OCI-LY3 (cell line): ENCODE measurements around the gene MORF4L1.

Source experiments
- H2AFZ ChIP-seq: fragments of 200-600, 300-600 bp; shearing (Covaris generic); 2 replicates; pipeline ENCODE4 v1.6.0; 2014; ENCODE audit warnings: antibody characterized with exemption, low read depth, low read length
- H3K27ac ChIP-seq: fragments of 200-600, 300-600 bp; sonication (generic); 2 replicates; pipeline ENCODE4 v1.5.1; 2014; ENCODE audit warnings: mild to moderate bottlenecking, low read length, moderate library complexity, mixed read lengths
- H3K27me3 ChIP-seq: fragments of 200-600, 300-600 bp; sonication (generic); 2 replicates; pipeline ENCODE4 v1.6.1; 2014; ENCODE audit warnings: low read depth, low read length, mixed read lengths
- H3K36me3 ChIP-seq: fragments of 200-600, 300-600 bp; sonication (generic); replicated peaks from 2 replicates; pipeline ENCODE3; 2014; ENCODE audit warnings: low read depth, low read length, mixed read lengths
- H3K4me1 ChIP-seq: fragments of 300-600, 200-600 bp; sonication (generic); 2 replicates; pipeline ENCODE4 v1.6.1; 2014; ENCODE audit warnings: low read length, mixed read lengths
- H3K4me2 ChIP-seq: fragments of 200-600, 300-600 bp; sonication (generic); 2 replicates; pipeline ENCODE4 v1.6.1; 2014; ENCODE audit warnings: low read length, mixed read lengths
- H3K4me3 ChIP-seq: fragments of 300-600, 200-600 bp; sonication (generic); 2 replicates; pipeline ENCODE4 v1.5.1; 2014; ENCODE audit warnings: antibody characterized with exemption, mild to moderate bottlenecking, low read length, moderate library complexity
- H3K79me2 ChIP-seq: fragments of 300-600, 200-600 bp; shearing (Covaris generic); 2 replicates; pipeline ENCODE4 v1.6.1; 2014; ENCODE audit warnings: mild to moderate bottlenecking, low read length, mixed read lengths
- H3K9ac ChIP-seq: fragments of 300-600, 200-600 bp; shearing (Covaris generic); 2 replicates; pipeline ENCODE4 v1.6.0; 2014; ENCODE audit warnings: mild to moderate bottlenecking, low read length, moderate library complexity
- H3K9me3 ChIP-seq: fragments of 200-600, 300-600 bp; shearing (Covaris generic); 2 replicates; pipeline ENCODE4 v1.6.1; 2014; ENCODE audit warnings: low read length, mixed read lengths; ENCODE audit not compliant: insufficient read depth
- H4K20me1 ChIP-seq: fragments of 200-600, 300-600 bp; sonication (generic); 2 replicates; pipeline ENCODE4 v1.6.1; 2016; ENCODE audit warnings: low read length, mixed read lengths; ENCODE audit not compliant: insufficient read depth
- CTCF ChIP-seq: fragments of 200-600, 300-600 bp; sonication (generic); IDR thresholded peaks from 2 replicates; pipeline ENCODE4 v1.5.1; 2014; ENCODE audit warnings: antibody characterized with exemption, low read length, low read depth
- EZH2phosphoT487 ChIP-seq: fragments of 200-600 bp; shearing (Covaris generic); IDR thresholded peaks from 2 replicates; pipeline ENCODE4 v1.6.1; 2018; ENCODE audit warnings: antibody characterized with exemption, mixed run types, low read depth

MORF4L1 gene

DNA sequence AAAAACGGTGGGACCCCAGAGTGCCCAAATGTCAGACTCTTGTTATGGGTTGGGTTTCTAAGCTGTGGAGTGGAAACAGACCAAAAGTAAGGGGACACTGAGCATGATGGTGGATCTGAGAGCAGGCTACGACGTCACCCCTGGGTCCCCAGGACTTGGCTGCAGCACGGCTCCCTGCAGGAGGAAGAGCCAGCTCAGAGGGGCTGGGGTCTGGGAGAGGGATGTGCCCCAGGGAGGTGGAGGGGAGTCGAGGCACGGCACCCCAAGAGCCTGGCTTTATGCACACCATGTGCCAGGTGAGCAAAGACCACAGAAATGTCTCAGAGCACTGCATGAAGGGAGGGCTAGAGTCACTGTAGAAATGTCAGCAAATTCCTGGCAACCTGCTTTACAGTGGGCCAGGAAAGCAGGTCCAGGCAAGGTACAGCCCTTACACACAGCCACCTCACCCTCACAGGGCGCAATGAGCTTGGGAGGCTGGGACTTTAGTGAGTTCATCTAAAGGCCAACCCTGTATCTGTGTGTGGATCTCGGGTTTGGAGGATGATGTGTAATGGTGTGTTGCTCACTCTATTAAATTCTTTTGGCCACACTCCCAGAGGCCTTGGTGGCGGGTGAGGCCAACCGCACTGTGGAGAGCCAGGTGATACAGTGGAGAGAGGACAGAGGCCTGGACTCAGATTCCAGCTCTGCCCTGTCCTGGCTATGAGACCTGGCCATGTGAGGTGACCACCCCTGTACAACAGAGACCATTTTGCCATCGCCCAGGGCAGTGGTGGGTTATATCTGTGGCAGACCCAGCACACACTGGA lies 58.1 kb downstream of the MORF4L1 start:
- Histone ChIP-seq H3K4me3 (no peak overlapping the region), H3K9me3 (no peaks in the 10 kb centered on the region), H3K4me1 (peaks cover 5% of the 10 kb centered on the region), H3K4me2 (no peak overlapping the region), H3K9ac (no peak overlapping the region), H3K79me2 (peaks cover 34% of the 10 kb centered on the region; the same call in 1 of the 2 replicates), H3K27me3 (no peaks in the 10 kb centered on the region), H2AFZ (no peak overlapping the region), H3K27ac (no peak overlapping the region), H4K20me1 (peaks cover 18% of the 10 kb centered on the region; the same call in 1 of the 2 replicates), H3K36me3 (peaks cover 94% of the 10 kb centered on the region)
- TF ChIP-seq CTCF: no peak
- TF ChIP-seq EZH2phosphoT487: no peak

- no peak overlapping the region for H3K4me3 ChIP-seq
- H3K9ac ChIP-seq: no peak overlapping the region
- H4K20me1 ChIP-seq: peaks cover 11% of the 10 kb centered on the region; the same call in 1 of the 2 replicates
- H3K36me3 ChIP-seq: peaks cover 89% of the 10 kb centered on the region
- H3K9me3 ChIP-seq: no peaks in the 10 kb centered on the region
- H3K4me1 ChIP-seq: peaks cover 14% of the 10 kb centered on the region
- H3K27me3 ChIP-seq: no peaks in the 10 kb centered on the region
- H3K79me2 ChIP-seq: peaks cover 38% of the 10 kb centered on the region; the same call in 1 of the 2 replicates
- H3K4me2 ChIP-seq: no peak overlapping the region
- no peak overlapping the region for H3K27ac ChIP-seq
- TF ChIP-seq EZH2phosphoT487 (no peak), CTCF (no peak)
- H2AFZ ChIP-seq: no peak overlapping the region
Observed at GRCh38 chr15:78931439-78932257, 59.0 kb downstream of the MORF4L1 start.

DNA sequence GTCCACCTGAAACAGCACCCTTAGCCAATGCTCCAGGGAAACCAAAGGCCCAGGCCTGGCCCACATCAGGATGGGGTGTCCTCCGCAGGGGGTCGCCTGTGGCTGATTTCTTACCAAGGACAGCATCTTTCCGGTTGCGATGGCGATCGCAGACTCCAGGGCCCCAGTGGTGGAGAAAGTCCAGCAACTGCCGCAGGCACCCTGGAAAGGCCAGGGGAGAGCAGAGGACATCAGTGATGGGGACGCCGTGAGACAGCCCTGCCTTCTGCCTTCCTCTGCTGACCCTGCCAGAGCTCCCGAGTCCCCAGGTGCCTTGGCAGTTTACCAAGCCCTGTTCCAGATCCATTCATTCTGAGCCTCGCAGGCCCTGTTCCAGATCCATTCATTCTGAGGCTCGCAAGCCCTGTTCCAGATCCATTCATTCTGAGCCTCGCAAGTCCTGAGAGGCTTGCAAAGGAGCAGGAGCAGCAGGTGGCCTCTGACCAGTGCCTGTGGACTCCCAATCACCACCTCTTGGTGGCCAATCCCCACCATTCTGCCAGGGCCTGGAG lies 59.6 kb downstream of the MORF4L1 start:
- no peak overlapping the region for H2AFZ ChIP-seq
- H4K20me1 ChIP-seq: 0 out of 2 replicates have a peak, but pooled peaks cover 5% of the 10 kb centered on the region
- peaks cover 89% of the 10 kb centered on the region for H3K36me3 ChIP-seq
- no peak overlapping the region for H3K9ac ChIP-seq
- H3K4me1 ChIP-seq: peaks cover 21% of the 10 kb centered on the region
- H3K4me2 ChIP-seq: no peak overlapping the region
- H3K4me3 ChIP-seq: no peak overlapping the region
- no peaks in the 10 kb centered on the region for H3K27me3 ChIP-seq
- H3K9me3 ChIP-seq: no peaks in the 10 kb centered on the region
- TF ChIP-seq EZH2phosphoT487 (no peak), CTCF (no peak)
- H3K27ac ChIP-seq: no peak overlapping the region
- peaks cover 39% of the 10 kb centered on the region for H3K79me2 ChIP-seq
